GM12891 (cell line): ENCODE results near the gene LINGO4.

Experiments used
- DNase-seq: peaks from one replicate; pipeline ENCODE4 v3.0.0; 2011; ENCODE audit warnings: low spot score; ENCODE audit not compliant: insufficient read length
- FAIRE-seq: peaks from 2 replicates; lab custom pipeline; 2011; peaks lifted over from hg19 to GRCh38; lab: Jason Lieb, UNC
- PAX5 ChIP-seq: IDR thresholded peaks from 2 replicates; pipeline ENCODE4 v1.6.1; 2011; ENCODE audit warnings: low read length, moderate library complexity, mild to moderate bottlenecking; ENCODE audit not compliant: insufficient read depth, severe bottlenecking
- POLR2A ChIP-seq: IDR thresholded peaks from 2 replicates; pipeline ENCODE4 v1.6.1; 2011; ENCODE audit warnings: low read depth, low read length, control low read depth
- POLR2AphosphoS5 ChIP-seq: IDR thresholded peaks from 2 replicates; pipeline ENCODE4 v1.6.1; 2011; ENCODE audit warnings: low read depth, low read length, control low read depth
- POU2F2 ChIP-seq: IDR thresholded peaks from 2 replicates; pipeline ENCODE4 v1.6.1; 2011; ENCODE audit warnings: low read depth, mild to moderate bottlenecking, control low read depth, low read length, moderate library complexity
- SPI1 ChIP-seq: IDR thresholded peaks from 2 replicates; pipeline ENCODE4 v1.6.1; 2011; ENCODE audit warnings: low read depth, low read length, control low read depth
- TAF1 ChIP-seq: IDR thresholded peaks from 2 replicates; pipeline ENCODE4 v1.6.1; 2011; ENCODE audit warnings: low read depth, low read length, control low read depth

The LINGO4 gene

DNA sequence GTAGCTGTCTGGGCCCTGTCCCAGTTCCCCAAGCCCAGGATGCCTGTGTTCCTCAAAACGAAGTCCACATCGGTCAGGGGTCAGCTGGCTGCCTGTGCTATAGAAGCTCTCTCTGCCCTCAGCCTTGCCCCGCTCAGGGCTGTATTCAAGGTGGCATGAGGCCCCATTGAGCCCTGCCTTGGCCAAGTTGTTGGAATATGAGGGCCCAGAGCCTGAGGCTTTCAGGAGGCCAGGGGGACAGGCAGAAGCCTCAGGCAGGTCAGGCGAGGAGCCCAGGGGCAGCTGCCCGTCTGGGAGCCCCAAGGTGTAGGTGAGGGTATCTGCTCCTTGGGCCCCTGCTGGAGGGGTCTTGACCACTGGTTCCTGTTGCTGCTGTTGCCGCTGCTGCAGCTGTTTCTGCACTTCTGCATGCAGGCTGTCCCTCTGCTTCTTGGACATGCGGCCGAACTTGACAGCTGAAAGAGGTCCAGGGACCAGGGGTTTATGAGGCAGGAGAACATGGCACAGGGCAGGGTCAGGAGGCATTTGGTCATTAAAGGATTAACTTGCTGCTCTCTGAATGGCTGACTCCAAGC lies 9.8 kb upstream of the LINGO4 start:
- DNase-seq, result no peak
- TF ChIP-seq POLR2A (no peak), SPI1 (no peak), PAX5 (no peak), POU2F2 (no peak), TAF1 (no peak), POLR2AphosphoS5 (no peak)
- no peak for FAIRE-seq

DNA sequence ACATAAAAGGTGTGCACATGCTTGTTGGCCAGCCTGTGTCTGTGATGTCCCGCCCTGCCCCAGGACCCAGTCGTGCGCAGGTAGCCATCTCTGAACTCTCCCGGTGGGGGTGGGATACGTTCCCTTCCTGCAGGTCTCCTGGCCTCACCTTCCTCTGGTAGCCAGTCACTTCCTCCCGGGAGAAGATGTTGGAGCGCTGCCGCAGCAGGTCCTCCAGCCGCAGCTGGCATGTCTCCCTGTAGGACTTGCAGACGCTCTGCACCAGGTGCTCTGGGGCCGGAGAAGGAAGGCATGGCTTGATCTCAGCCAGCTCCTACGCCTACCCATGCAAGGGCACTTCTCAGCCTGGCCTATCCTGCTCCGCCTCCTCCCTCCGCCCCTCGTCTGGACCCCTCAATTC lies 9.2 kb upstream of the LINGO4 start:
- no peak for FAIRE-seq
- TF ChIP-seq PAX5 (no peak), POLR2A (no peak), POLR2AphosphoS5 (no peak), POU2F2 (no peak), TAF1 (no peak), SPI1 (no peak)

DNA sequence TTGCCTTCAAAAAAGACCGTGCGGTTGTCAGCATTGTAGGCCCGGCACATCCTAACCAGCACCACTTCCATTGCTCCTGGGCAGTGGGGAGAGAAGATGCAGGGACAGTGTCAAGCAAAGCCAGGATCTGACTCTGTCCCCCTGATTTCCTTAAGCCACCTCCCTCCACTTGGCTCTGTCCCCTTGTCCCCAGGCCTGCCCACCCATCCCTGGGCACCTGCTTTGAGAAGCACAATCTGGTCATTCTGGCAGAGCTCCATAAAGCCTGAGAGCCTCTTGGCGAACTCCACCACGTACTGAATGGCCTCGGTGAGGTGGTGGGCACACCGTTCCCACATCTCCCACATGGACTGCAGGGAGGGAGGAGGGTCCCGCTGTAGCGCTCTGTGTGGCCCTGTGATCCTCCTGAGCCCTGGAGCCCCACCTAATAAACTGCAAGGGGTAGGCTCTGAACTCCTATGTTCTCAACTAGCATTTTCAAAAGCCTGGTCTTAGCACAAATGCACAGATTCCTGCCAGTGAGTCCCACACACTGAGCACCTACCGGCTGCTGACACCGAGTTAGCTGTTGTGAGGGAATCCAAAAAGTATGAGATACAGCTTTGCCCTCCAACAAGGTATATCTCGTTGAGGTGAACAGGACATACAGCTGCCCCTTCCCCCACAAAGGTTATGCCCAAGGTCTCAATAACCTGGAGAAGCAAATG lies 8.2 kb upstream of the LINGO4 start:
- TF ChIP-seq POU2F2 (no peak), PAX5 (no peak), SPI1 (no peak), TAF1 (no peak), POLR2A (no peak), POLR2AphosphoS5 (no peak)
- DNase-seq (no peak), FAIRE-seq (no peak)

More for the DNA sequence above, 9.2 kb upstream of the LINGO4 start:
- DNase-seq, result no peak

DNA sequence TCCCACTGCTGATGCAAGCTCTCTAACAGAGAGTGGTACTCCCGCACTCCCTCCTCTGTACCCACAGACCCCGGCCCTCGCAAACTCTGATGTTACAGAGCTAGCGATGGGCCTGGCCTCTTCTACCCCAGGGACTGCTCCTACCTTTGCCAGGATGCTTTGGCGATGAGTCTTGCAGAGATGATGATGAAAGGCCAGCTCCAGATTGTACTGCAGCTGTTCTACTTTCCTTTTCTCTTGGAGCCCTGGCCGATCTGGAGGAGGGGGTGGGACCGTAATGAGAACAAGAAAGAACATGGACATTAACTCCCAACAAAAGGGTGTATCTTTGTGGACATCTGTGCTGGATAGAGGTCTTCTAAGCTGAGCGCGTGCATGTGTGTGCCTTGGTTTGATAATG lies 6.0 kb upstream of the LINGO4 start:
- no peak for DNase-seq
- FAIRE-seq, result no peak
- TF ChIP-seq TAF1 (no peak), SPI1 (no peak), POLR2A (no peak)

DNA sequence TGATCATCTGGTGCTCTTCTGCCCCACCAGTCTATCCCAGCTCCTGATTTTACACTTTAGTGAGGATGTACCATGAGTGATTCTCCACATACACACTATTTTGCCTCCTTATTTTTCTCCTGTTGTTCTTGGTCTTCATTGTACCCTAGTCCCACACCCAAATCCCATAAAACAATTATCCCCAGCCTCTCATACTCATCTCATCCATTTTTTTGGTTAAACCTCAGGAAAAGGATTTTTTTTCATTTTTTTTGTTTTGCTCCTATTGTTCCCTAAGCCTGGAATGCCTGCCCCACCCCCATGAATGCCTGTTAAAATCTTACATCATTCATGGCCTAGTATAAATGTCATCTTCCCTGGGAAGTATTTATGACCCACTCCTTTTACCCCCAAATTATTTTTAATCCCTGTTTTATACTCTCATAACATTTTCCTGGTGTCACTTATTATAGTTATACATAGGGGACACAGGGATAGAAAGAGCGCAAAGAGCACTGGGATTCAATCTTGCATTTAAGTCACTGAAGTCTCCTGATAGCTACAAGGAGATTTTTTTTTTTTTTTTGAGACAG lies 4.9 kb upstream of the LINGO4 start:
- FAIRE-seq (no peak), DNase-seq (no peak)
- TF ChIP-seq PAX5, result no peak
- no peak for TF ChIP-seq POLR2A
- no peak for TF ChIP-seq TAF1
- no peak for TF ChIP-seq POU2F2
- no peak for TF ChIP-seq SPI1
- TF ChIP-seq POLR2AphosphoS5, result no peak

DNA sequence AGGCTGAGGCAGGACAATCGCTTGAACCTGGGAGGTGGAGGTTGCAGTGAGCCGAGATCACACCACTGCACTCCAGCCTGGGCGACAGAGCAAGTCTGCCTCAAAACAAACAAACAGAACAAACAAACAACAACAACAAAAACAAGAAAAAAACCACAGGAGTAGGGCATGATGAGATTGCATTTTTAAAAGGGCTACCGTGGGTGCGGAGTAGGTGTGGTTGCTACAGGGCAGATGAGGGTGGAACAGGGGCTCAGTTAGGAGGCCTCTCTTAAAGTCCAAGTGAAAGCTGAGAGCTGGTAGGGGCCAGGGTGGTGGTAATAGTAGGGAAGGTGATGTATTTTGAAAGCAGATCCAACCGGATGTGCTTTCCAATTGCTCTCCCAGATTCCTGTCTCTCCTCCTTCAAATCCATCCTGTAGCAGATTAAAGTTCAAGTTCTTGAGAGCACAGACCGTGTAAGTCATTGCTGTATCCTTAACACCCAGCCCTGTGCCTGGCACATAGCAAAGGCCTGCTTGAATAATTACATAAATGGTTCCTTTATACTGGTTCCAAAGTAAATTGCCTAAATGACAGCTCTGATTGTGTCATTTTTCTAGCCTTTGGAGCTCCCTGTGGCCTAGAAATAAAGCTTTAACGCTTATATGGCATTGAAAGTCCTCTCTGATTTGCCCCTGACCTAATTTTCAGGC lies 4.2 kb upstream of the LINGO4 start:
- FAIRE-seq, result no peak
- no peak for DNase-seq

DNA sequence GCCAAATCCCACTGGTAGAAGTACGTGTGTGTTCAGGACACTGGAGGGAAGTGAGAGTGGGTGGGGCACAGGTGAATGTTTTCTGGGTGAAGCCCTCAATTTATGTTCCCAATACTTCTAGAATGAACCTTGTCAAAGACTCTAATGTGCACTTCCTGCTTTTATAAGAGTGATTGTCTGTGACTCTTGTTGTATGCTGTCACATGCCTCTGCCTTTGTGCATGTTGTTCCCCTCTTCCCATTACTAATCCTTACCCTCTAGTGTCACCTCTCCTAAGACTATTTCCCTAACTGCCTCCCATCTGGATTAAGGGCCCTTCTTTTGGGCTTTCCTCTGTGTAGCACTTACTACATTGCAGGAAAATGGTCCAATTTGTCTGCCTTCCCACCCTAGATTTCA lies 2.5 kb upstream of the LINGO4 start:
- FAIRE-seq (no peak), DNase-seq (no peak)
- TF ChIP-seq SPI1 (0 out of 2 replicates have a peak, but pooled peaks have one; percentile 21), TAF1 (no peak)

More for the DNA sequence above, 4.2 kb upstream of the LINGO4 start:
- TF ChIP-seq POU2F2 (no peak), PAX5 (no peak), POLR2AphosphoS5 (no peak), SPI1 (no peak), TAF1 (no peak), POLR2A (no peak)

DNA sequence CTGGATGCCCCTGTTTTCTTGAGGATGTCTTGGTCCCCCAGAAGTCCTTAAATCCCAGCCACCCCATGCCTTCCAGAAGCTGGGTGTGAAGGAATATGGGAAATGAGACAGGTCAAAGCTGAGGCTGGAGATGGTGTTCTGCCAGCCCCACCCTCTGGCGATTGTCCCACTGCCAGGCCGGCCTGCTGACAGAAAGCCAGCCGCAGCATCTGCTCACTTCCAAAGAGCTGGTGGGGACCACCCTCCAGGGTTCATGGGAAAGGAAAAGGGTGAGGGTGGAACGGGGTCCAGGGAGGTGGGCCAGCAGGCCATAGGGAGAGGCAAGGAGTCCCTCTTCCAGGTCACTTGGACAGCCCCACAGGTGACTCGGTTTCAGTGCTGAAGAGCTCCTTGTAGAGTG lies 1.9 kb upstream of the LINGO4 start:
- FAIRE-seq, result no peak
- DNase-seq, result no peak
- no peak for TF ChIP-seq POLR2A
- no peak for TF ChIP-seq TAF1
- no peak for TF ChIP-seq SPI1
- TF ChIP-seq POLR2AphosphoS5, result no peak
- no peak for TF ChIP-seq POU2F2
- TF ChIP-seq PAX5, result no peak

DNA sequence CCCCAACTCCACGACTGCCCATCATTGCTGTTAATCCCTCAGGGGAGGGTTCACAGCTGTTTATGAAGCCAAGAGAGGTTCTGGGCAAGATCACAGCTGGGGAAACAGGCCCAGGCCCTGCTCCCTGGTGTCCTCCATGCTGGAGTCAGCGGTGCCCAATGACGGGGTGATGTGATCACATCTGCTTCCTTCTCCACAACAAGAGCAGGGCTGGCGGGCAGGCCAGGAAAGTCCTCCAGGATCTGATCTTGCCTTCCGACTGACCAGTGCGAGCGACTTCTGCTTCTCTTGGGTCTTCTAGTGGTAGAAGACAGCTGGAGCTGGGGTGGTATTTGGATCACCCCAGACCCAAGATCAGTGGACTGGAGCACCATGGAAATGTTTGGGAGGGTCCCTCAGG lies 951 bp upstream of the LINGO4 start:
- TF ChIP-seq POLR2A (no peak), SPI1 (no peak), PAX5 (no peak), POU2F2 (no peak), POLR2AphosphoS5 (no peak), TAF1 (no peak)
- DNase-seq, result no peak
- FAIRE-seq, result no peak
